Type B pancreatic cell (in vitro differentiated cells): ENCODE measurements around the gene LYRM4. TPM values are rescaled to one million over a fixed set of nuclear protein-coding genes. Genes with fewer than 3 reads are reported as not detected.

Experiments
- DNase-seq: peaks from one replicate; pipeline ENCODE4 v3.0.0; 2021; ENCODE audit warnings: mixed read lengths; ENCODE audit not compliant: unreplicated experiment; ENCODE audit errors: extremely low spot score
- H3K27ac Mint-ChIP-seq: 2 replicates; pipeline ENCODE4 v1.8.0; 2021; ENCODE audit warnings: mild to moderate bottlenecking, mixed read lengths
- H3K27me3 Mint-ChIP-seq: 2 replicates; pipeline ENCODE4 v1.8.0; 2021; ENCODE audit warnings: mixed read lengths
- H3K36me3 Mint-ChIP-seq: 2 replicates; pipeline ENCODE4 v1.8.0; 2021; ENCODE audit warnings: mixed read lengths
- H3K4me1 Mint-ChIP-seq: one replicate; pipeline ENCODE4 v1.8.0; 2021; ENCODE audit warnings: mixed read lengths; ENCODE audit not compliant: unreplicated experiment
- H3K4me3 Mint-ChIP-seq: 2 replicates; pipeline ENCODE4 v1.8.0; 2021; ENCODE audit warnings: mild to moderate bottlenecking, mixed read lengths
- H3K9me3 Mint-ChIP-seq: 2 replicates; pipeline ENCODE4 v1.8.0; 2021; ENCODE audit warnings: mixed read lengths
- total RNA-seq: library from RNA; stranded (reverse); gene quantifications from 2 replicates; pipeline ENCODE4 v1.2.1, GENCODE V29; 2021; ENCODE audit warnings: low replicate concordance
- TF ChIP-seq, protein P1 (sequence below): fragments of 200-600 bp; sonication (generic); conservative IDR thresholded peaks from 2 replicates; pipeline ENCODE4 v1.5.0; 2021; ENCODE audit warnings: antibody characterized with exemption, mild to moderate bottlenecking

LYRM4 gene
- total RNA-seq, 1 donor from 2014 or later = 39.5 TPM

DNA sequence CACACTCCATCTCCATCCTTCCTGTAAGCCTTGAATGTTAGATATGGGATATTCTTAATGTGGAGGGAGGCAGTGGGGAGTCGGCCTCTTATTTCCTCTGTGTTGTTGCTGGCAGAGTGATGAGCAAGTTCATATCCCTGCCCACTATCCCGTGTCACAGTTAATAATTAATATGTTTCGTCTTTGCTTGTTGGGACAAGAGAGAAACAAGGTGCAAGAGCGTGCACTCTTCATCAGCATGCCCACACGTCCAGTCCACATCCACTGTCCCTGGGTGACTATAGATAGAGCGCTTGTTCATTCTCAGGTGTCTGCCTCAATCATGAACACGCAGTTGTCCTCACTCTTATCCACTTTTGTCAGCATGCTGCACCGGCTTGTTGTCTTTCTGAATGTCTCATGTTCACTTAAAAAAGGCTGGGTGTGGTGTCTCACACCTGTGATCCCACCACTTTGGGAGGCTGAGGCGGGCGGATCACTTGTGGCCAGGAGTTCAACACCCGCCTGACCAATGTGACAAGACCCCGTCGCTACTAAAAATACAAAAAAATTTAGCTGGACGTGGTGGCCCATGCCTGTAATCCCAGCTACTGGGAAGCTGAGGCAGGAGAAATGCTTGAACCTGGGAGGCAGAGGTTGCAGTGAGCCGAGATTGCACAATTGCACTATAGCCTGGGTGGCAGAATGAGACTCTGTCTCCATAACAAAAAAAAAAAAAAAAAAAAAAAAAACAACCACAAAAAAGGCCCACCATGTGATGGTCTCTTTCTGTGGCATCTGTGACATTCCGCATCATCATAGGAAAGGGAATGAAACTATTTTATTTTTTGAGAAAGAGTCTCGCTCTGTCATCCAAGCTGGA lies 141.4 kb downstream of the LYRM4 start:
- Mint-ChIP-seq H3K9me3 (no peaks in the 10 kb centered on the region), H3K27ac (no peak overlapping the region), H3K4me1 (peaks cover 14% of the 10 kb centered on the region), H3K4me3 (no peak overlapping the region), H3K27me3 (no peaks in the 10 kb centered on the region), H3K36me3 (no peaks in the 10 kb centered on the region)
- TF ChIP-seq, protein P1, sequence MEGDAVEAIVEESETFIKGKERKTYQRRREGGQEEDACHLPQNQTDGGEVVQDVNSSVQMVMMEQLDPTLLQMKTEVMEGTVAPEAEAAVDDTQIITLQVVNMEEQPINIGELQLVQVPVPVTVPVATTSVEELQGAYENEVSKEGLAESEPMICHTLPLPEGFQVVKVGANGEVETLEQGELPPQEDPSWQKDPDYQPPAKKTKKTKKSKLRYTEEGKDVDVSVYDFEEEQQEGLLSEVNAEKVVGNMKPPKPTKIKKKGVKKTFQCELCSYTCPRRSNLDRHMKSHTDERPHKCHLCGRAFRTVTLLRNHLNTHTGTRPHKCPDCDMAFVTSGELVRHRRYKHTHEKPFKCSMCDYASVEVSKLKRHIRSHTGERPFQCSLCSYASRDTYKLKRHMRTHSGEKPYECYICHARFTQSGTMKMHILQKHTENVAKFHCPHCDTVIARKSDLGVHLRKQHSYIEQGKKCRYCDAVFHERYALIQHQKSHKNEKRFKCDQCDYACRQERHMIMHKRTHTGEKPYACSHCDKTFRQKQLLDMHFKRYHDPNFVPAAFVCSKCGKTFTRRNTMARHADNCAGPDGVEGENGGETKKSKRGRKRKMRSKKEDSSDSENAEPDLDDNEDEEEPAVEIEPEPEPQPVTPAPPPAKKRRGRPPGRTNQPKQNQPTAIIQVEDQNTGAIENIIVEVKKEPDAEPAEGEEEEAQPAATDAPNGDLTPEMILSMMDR = no peak
- DNase-seq = no peak

GRCh38 chr6:5116243-5116991 lies 144.3 kb downstream of the LYRM4 start:
- no peaks in the 10 kb centered on the region for H3K9me3 Mint-ChIP-seq
- no peak overlapping the region for H3K27ac Mint-ChIP-seq
- no peaks in the 10 kb centered on the region for H3K27me3 Mint-ChIP-seq
- DNase-seq = no peak
- peaks cover 23% of the 10 kb centered on the region for H3K4me1 Mint-ChIP-seq
- no peak overlapping the region for H3K4me3 Mint-ChIP-seq
- H3K36me3 Mint-ChIP-seq = peaks cover 3% of the 10 kb centered on the region
- TF ChIP-seq, protein P1 = no peak

- Mint-ChIP-seq H3K27ac (no peak overlapping the region), H3K9me3 (no peaks in the 10 kb centered on the region), H3K4me3 (no peak overlapping the region), H3K4me1 (peaks cover 23% of the 10 kb centered on the region), H3K36me3 (peaks cover 7% of the 10 kb centered on the region), H3K27me3 (no peaks in the 10 kb centered on the region)
- TF ChIP-seq, protein P1 = peak; percentile 46
- DNase-seq = no peak
Observed at GRCh38 chr6:5115168-5115567, 145.6 kb downstream of the LYRM4 start.

DNA sequence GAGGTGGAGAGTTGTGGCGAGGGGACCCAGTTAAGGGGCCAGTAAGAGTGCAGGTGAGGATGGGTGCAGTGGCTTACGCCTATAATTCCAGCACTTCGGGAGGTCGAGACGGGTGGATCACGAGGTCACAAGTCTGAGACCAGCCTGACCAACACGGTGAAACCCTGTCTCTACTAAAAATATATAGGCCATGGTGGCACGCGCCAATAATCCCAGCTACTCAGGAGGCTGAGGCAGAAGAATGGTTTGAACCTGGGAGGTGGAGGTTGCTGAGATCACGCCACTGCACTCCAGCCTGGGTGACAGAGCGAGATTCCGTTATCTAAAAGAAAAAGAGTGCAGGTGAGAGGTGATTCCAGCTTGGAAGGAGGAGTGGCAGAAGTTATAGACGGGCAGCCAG lies 147.7 kb downstream of the LYRM4 start:
- Mint-ChIP-seq H3K27ac (no peak overlapping the region), H3K36me3 (peaks cover 7% of the 10 kb centered on the region), H3K9me3 (no peaks in the 10 kb centered on the region), H3K27me3 (no peaks in the 10 kb centered on the region), H3K4me3 (no peak overlapping the region), H3K4me1 (peaks cover 23% of the 10 kb centered on the region)
- TF ChIP-seq, protein P1 = no peak
- no peak for DNase-seq

GRCh38 chr6:5112066-5112799 lies 148.5 kb downstream of the LYRM4 start:
- no peaks in the 10 kb centered on the region for H3K9me3 Mint-ChIP-seq
- DNase-seq = no peak
- H3K4me1 Mint-ChIP-seq = peaks cover 23% of the 10 kb centered on the region
- H3K4me3 Mint-ChIP-seq = no peak overlapping the region
- H3K27me3 Mint-ChIP-seq = no peaks in the 10 kb centered on the region
- peaks cover 7% of the 10 kb centered on the region for H3K36me3 Mint-ChIP-seq
- TF ChIP-seq, protein P1 = no peak
- peak overlapping the region; percentile 8 for H3K27ac Mint-ChIP-seq
